NCI-H446 (cell line): ENCODE results near the gene CCL22.
"Not testable (repeated sequence)": the region's sequence is repeated elsewhere in the genome, so short reads cannot be mapped to it uniquely, and the experiment has no call there.

Experiments used
- DNase-seq, 2 experiments: peaks; one replicate each; lab custom pipeline; 2025; lab: John Stamatoyannopoulos, UW

Gene CCL22

DNA sequence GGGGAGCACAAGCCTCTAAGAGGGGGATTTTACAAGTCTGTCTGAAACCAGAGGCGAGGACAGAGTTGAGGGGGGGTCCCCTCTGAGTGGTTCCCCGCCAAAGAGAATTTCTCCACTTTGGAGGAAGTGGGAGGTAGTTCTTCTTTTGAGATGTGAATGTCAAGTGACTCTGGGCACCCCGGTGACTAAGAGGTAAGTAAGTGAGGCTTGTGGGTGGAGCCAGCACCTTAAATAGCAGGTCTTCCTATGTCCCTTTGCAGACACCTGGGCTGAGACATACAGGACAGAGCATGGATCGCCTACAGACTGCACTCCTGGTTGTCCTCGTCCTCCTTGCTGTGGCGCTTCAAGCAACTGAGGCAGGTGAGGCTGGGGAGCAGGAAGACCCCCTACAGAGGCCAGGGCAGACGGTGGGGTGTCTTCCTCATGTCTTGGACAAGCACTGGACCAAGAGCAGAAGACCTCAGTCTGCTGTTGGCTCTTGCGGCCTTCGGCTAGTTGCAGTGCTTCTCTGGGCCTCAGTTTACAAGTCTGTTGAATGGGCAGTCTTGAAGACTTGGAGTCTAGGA lies at the start of gene CCL22:
Gene CCL22, plus strand, starts transcription at position 257 of the 569 bp plus-strand sequence. Its CDS starts 34 bp downstream, at position 291.
- no peak for DNase-seq

GRCh38 chr16:57310801-57311200 lies 47.8 kb upstream of the CCL22 start:
- no peak for DNase-seq

GRCh38 chr16:57313509-57313908 lies 45.1 kb upstream of the CCL22 start:
- DNase-seq = no peak

GRCh38 chr16:57314161-57314785 lies 44.3 kb upstream of the CCL22 start:
- DNase-seq = no peak

GRCh38 chr16:57315416-57315815 lies 43.2 kb upstream of the CCL22 start:
- DNase-seq = no peak

GRCh38 chr16:57316390-57317017 lies 42.1 kb upstream of the CCL22 start:
- DNase-seq = no peak

DNA sequence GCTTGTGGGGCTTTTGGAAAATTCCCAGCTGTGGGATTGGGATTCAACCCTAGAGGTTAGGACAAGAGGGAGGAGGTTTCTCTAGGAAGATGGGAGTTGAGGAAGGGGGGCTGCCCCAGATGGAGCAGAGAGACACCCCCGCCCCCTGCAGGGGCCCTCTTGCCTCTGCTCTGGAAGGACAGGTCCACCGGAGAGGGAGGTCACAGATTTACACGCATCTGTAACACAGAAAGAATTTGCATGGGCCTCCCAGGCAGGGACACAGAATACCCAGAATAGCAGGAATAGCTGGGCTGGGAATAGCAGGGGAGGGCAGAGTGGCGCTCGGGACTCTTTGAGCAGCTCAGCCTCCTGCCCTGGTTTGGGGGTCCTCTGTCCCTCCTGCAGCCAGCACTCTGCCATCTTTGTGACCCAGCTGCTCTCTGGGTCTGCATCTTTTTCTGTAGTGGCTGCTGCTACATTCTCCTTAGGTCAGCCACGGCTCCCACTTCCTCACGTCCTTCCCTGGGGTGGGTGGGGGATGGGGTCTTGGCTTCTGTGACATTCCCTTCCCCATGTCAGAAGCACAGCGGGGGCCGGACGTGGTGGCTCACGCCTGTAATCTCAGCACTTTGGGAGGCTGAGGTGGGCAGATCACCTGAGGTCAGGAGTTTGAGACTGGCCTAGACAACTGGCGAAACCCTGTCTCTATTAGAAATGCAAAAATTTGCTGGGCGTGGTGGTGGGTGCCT lies 40.2 kb upstream of the CCL22 start:
- no peak for DNase-seq

GRCh38 chr16:57319646-57320045 lies 38.9 kb upstream of the CCL22 start:
- DNase-seq = no peak

DNA sequence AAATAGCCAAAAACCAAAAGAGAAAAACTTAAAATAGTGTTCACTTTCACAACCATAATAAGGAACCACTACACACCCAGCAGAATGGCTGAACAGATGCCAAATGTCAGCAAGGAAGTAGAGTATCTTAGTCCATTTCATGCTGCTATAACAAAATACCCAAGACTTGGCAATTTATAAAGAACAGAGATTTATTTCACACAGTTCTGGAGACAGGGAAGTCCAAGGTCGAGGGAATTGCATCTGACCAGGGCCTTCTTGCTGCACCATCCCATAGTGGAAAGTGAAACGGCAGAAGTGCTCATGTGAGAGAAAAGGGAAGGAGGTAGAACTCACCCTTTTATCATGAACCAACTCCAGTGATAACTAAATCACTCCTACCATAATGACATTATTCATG lies 33.8 kb upstream of the CCL22 start:
- DNase-seq = no peak

DNA sequence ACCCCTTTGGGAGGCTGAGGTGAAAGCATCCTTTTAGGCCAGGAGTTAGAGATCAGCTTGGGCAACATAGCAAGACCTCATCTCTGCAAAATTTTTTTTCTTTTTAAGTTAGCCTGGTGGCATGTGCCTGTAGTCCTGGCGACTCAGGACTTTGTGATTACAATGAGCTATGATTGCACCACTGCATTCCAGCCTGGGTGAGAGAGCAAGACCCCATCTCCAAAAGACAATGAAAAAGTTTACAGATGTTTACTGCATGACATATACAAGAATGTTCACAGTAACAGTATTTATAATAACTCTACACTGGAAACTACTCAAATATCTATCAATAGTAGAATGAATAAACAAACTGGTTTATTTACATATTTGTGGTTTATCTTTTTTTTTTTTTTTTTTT lies 33.1 kb upstream of the CCL22 start:
- no peak for DNase-seq

- no peak for DNase-seq
Measured at GRCh38 chr16:57329718-57330327, 28.8 kb upstream of the CCL22 start.

DNA sequence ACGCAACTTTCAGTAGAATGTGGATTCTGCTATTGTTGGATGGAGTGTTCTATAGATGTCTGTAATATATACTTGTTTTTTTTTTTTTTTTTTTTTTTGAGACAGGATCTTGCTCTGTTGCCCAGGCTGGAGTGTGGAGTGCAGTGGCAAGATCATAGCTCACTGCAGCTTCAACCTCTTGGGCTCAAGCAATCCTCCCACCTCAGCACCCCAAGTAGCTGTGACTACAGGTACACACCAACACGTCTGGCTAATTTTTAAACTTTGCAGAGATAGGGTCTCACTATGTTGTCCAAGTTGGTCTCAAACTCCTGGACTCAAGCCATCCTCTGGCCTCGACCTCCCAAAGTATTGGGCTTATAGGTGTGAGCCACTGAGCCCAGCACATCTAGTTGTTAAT lies 27.2 kb upstream of the CCL22 start:
- no peak for DNase-seq

- no peak for DNase-seq
Measured at GRCh38 chr16:57333402-57333801, 25.2 kb upstream of the CCL22 start.

DNA sequence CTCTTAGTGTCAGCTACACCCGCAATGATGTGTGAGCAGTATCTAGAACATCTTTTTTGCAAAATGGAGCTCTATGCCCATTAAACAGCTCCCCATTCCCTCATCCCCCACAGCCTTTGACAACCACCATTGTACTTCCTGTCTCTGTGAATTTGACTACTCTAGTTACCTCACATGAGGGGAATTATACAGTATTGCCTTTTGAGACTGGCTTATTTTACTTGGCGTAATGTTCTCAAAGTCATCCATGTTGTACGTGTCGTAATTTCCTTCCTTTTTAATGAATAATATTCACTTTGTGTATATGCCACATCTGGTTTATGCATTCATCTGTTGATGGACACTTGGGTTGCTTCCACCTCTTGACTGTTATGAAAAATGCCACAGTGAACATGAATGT lies 23.2 kb upstream of the CCL22 start:
- no peak for DNase-seq

GRCh38 chr16:57341062-57341440 lies 17.5 kb upstream of the CCL22 start:
- no peak for DNase-seq

GRCh38 chr16:57341441-57342303 lies 16.9 kb upstream of the CCL22 start:
- DNase-seq = no peak

- DNase-seq = not testable (repeated sequence)
Measured at GRCh38 chr16:57342606-57343005, 16.0 kb upstream of the CCL22 start.

DNA sequence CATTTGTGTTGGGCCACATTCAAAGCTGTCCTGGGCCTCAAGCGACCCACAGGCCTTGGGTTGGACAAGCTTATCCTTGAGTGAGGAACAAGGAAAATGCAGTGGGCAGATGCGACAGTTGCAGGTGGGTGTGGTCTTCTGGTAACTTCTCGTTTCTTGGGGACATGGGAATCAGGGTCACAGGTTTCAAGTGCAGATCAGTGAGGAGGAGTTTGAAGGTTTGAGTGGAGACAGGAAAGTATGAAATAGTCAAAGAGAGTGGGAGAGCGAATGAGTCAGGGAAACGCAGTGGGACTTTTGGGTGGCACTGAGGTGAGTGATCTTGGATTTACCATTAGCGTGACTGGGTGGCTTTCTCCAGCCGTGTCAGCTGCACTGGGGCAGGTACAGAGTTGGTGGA lies 15.4 kb upstream of the CCL22 start:
- no peak for DNase-seq

- not testable (repeated sequence) for DNase-seq
Measured at GRCh38 chr16:57344094-57344493, 14.5 kb upstream of the CCL22 start.

DNA sequence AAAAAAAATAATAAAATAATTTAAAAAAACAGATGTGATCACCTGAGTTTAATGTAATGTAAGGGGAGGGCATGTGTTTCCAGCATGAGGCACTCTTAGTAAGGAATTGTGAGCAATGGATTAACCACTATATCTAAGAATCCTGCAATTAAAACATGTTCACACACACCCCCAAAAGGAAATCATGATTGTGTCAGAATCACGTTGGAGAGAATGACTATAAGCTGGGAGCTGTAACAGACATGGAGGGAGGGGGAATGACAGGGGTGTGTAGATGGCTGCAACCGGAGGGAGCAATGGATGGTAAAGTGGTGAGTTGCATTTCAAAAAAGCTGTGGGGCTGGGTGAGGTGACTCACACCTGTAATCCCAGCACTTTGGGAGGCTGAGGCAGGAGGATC lies 13.6 kb upstream of the CCL22 start:
- no peak for DNase-seq

DNA sequence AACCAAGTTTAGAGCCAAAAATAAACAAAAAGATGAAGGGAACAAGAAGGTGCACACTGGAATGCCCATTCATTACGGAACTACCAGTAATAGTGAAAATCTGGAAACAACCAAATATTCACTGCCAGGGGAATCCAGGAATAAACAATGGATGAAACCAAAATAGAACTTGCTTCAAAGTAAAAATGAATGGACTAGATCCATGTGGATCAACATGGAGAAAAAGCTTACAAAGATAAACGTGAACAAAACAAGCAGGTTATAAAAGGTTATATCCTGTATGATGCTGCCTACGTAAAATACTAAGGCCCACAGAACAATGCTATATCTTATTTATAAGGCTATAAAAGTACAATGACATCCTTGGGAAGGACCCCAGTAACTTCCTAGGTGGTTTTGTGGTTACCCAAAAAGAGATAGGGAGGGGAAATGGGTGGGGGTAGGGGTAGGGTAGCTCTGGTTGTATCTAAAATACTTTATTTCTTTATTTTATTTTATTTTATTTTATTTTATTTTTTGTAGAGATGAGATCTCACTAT lies 12.8 kb upstream of the CCL22 start:
- no peak for DNase-seq
